Stomach (tissue), 4 donors: ENCODE data around the gene SIAH2.

Source experiments
- CTCF ChIP-seq, 7 experiments: fragments of 450-650 bp in 4 of 7; fragments of 200-600 bp in 3 of 7; sonication (generic) in 3 of 7; IDR thresholded peaks; one replicate each; pipeline ENCODE4 v1.5.1; 2016 to 2019; ENCODE audit warnings: antibody characterized with exemption in 7 of 7, control low read depth in 2 of 7, mild to moderate bottlenecking in 1 of 7
- POLR2A ChIP-seq, 4 donors: fragments of 450-650 bp; IDR thresholded peaks; one replicate each; pipeline ENCODE4 v1.6.1; 2016; ENCODE audit warnings: antibody characterized with exemption in 4 of 4, control low read depth in 2 of 4, mild to moderate bottlenecking in 1 of 4, moderate library complexity in 1 of 4

GRCh38 chr3:150736903-150737832 lies 25.8 kb downstream of the SIAH2 start:
- TF ChIP-seq CTCF (IDR thresholded peaks at IDR 0.05) (no peak), POLR2A (IDR thresholded peaks at IDR 0.05) (no peak)
